Right lung (tissue), 5 donors: ENCODE data around the gene SLC25A28. TPM values are rescaled to one million over a fixed set of nuclear protein-coding genes. Genes with fewer than 3 reads are reported as not detected.
"Not testable (repeated sequence)": the region's sequence is repeated elsewhere in the genome, so short reads cannot be mapped to it uniquely, and the experiment has no call there.

Experiments used
- DNase-seq, 2 donors: peaks; one replicate each; pipeline ENCODE4 v3.0.0-alpha.2; 2013
- polyA plus RNA-seq, 5 donors: library from polyadenylated mRNA; unstranded; fragments of 120-200 nt; gene quantifications; one replicate each; pipeline versions ENCODE4 v1.2.1 to v1.2.3, GENCODE V29; 2013; ENCODE audit warnings: inconsistent platforms in 1 of 5, low replicate concordance in 1 of 5; ENCODE audit not compliant: insufficient read length in 5 of 5, insufficient read depth in 1 of 5

SLC25A28 gene
- polyA plus RNA-seq, 5 donors, result 45.5 to 60.2 (median 49.4) TPM

DNA sequence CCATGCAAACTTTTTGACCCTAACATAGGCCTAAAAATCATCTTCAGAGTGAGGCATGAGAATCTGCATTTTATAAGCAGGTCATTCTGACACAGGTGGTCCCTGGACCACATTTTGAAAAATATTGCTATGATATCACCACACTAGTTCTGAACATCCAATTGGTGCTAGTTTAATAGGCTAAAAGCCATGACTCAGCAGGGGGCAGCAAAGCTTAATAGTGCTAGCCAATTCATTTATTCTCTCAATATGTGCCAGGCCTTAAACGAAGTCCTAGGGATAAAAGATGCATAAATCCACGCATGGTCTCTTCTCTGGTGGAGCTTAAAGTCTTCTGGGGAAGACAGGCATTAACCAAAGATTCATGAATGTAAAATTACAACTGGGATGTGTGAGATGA is 10.2 kb upstream of the SLC25A28 start:
- peak in 1 of 2 donors; percentile 14 for DNase-seq

GRCh38 chr10:99629625-99629978 is 9.4 kb upstream of the SLC25A28 start:
- no peak for DNase-seq

- no peak for DNase-seq
These were observed 8.8 kb upstream of the SLC25A28 start for GRCh38 chr10:99628923-99629624.

GRCh38 chr10:99625124-99625523 is 4.9 kb upstream of the SLC25A28 start:
- DNase-seq, result not testable (repeated sequence)

- no peak for DNase-seq
These were observed 3.7 kb upstream of the SLC25A28 start for GRCh38 chr10:99623919-99624318.

- DNase-seq, result no peak
These were observed 1.4 kb upstream of the SLC25A28 start for GRCh38 chr10:99621454-99622251.

- DNase-seq, result peak; percentile 94 to 95
These were observed 643 bp upstream of the SLC25A28 start for GRCh38 chr10:99620711-99621453.

DNA sequence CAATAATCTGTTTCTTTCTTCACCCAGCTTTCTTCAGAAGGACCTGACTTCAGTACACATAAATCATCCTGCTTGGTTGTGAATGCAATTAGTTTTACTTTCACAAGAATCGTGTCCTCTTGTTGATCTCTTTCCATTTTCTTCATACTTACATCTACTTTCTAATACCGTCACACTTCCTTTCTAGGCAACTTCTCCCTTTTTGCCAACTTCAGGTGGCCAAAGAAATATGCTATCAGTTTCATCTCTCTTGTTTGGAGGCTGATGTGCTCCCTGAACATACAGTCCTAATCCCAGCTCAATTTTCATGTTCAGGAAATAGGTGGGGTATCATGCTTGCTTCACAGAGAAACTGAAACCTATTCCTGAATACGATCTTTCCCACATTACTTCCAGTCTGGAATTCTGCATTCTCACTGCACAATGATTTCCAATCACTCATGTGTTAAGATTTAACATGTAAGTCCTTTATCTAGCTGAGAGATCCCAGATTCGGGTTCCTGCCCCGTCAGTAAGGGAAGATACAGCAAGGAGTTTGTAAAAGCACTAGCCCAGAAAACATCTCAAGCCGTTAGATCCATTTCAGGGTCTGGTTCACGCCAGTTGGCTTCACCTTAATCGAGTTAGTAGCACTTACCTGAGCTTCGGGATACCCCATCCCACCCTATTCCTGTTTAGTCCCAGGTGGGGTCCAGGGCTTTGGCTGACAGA is 994 bp downstream of the SLC25A28 start:
- no peak for DNase-seq

GRCh38 chr10:99617696-99618095 is 2.5 kb downstream of the SLC25A28 start:
- DNase-seq, result no peak

GRCh38 chr10:99615426-99615825 is 4.8 kb downstream of the SLC25A28 start:
- no peak for DNase-seq

DNA sequence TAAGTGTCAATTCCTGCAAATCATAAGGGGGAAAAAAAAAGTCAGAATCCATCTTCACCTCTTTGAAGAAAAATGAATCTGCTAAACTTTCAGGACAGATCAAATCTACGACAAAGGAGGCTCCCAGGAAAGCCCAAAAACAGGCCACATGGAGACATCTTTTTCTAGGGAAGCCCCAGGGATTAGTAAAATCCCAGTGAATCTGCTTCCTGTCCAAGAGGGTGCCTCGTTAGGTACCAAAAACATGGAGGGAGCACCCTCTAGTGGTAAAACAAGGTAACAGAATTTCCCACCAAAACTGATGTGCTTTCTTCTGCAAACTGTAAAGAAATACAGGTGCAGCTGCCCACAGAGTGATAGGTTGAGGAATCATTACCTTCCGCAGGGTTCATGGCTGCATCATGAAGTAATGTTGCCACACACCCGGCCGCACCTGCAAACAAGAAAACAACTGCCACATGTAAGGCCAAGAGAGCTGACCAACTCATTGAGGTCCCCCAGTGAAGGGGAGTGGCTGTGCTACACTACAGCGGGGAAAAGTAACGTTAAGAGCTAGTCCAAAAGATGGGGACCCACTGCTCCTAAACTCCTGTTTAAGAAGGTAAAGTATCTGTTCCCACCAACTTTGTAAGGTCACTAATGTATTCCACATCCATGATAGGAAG is 7.9 kb downstream of the SLC25A28 start:
- DNase-seq, result peak in 1 of 2 donors; percentile 50

DNA sequence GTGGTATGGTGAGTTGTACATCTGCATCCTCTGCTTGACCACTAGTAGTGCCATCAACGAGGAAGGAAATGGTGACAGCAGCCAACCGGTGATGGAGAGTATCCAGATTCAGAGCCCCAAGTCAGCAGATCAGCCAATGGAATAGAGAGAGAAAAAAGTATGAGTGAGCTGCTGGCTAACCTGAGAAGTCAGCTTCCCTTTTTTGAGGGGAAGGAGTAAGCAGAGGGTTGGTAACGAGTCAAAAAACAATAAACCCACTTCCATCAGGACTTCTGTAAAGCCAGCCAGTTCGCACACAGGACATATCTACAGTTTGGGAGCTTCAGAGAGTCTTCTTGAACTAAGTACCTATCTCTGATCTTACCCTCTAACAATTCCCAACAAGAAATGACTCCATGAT is 8.9 kb downstream of the SLC25A28 start:
- DNase-seq, result no peak

DNA sequence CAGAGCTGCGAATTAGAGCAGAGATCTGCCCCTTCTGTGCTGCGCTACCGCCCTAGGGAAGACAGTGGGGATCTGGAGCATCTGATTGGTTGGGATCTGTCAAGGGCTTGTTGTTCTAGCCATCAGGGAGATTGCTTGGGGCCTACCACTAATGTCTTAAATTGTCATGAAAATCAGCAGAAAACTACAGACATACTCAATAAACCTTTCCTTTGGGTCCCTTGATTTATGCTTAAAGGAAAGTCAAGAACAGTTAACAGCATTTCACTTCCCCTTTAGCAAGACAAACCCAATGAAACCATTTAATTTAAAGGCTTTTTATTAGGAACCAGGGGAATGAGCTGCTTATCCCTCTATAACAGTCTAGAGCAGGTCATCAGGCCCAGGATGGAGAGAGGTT is 10.0 kb downstream of the SLC25A28 start:
- no peak for DNase-seq

- no peak for DNase-seq
These were observed 11.1 kb downstream of the SLC25A28 start for GRCh38 chr10:99609186-99609585.

- no peak for DNase-seq
These were observed 14.9 kb downstream of the SLC25A28 start for GRCh38 chr10:99605351-99605750.

- DNase-seq, result no peak
These were observed 15.4 kb downstream of the SLC25A28 start for GRCh38 chr10:99604862-99605261.

GRCh38 chr10:99598781-99599509 is 21.3 kb downstream of the SLC25A28 start:
- DNase-seq, result no peak

- DNase-seq, result no peak
These were observed 22.2 kb downstream of the SLC25A28 start for GRCh38 chr10:99598011-99598410.

DNA sequence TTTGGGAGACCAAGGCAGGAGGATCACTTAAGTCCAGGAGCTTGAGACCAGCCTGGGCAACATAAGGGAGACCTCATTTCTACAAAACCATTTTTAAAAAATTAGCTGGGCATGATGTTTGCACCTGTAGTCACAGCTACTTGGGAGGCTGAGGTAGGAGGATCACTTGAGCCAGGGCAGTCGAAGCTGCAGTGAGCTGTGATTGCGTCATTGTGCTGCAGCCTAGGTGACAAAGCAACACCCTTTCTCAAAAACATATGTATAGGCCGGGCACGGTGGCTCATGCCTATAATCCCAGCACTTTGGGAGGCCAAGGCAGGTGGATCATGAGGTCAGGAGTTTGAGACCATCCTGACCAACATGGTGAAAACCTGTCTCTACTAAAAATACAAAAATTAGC is 23.5 kb downstream of the SLC25A28 start:
- not testable (repeated sequence) for DNase-seq

DNA sequence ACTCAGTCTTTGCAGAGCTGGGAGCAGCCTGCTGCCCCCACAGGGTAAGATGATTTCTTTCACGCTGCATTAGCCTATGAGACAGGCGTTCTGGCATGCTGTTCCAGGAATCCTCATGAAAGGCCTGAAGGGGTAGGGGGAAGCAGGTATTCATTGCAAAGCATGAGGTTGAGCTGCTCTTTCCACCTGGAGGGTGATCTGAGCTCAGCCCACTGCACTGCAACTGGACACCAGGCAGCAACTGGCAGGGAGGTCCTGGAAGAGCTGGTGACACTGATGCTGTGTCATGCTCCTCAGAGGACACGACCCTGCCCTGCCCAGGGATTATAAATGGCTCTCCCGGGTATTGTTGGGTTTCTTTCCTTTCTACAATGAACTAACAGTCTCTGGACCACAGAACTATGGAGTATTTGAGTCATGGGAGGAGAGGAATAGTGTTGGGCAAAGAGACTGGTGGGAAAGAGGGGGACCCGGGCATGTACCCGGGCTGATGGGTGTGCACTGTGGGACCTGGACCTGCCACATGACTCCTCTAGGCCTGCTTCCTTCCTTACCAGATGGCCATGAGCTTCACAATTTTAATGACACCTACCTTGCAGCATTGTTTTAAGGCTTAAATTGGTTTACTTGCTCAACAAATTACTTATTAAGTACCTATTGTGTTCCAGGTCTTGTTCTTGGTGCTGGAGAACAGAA is 24.3 kb downstream of the SLC25A28 start:
- no peak for DNase-seq
